Stimulated activated CD8-positive, alpha-beta memory T cell treated with anti-CD3 and anti-CD28 coated beads, Interleukin-15, amount 100 ng/mL, for 48 hours (primary cell): Measurements from ENCODE around the gene MMP15.

Experiments
- DNase-seq, 2 donors: peaks; one replicate each; pipeline ENCODE4 v3.0.0-alpha.2; 2020; ENCODE audit warnings: low read depth in 2 of 2

The MMP15 gene

GRCh38 chr16:58035356-58036170 lies 10.0 kb downstream of the MMP15 start:
- DNase-seq, result no peak

- DNase-seq, result no peak
Measured at GRCh38 chr16:58036943-58037342, 11.4 kb downstream of the MMP15 start.

- DNase-seq, result no peak
Measured at GRCh38 chr16:58037365-58038057, 12.0 kb downstream of the MMP15 start.

- DNase-seq, result no peak
Measured at GRCh38 chr16:58038219-58038641, 12.7 kb downstream of the MMP15 start.

- DNase-seq, result no peak
Measured at GRCh38 chr16:58039829-58040495, 14.4 kb downstream of the MMP15 start.

GRCh38 chr16:58040496-58040846 lies 14.9 kb downstream of the MMP15 start:
- no peak for DNase-seq

- DNase-seq, result no peak
Measured at GRCh38 chr16:58040945-58041627, 15.5 kb downstream of the MMP15 start.

GRCh38 chr16:58041628-58041955 lies 16.0 kb downstream of the MMP15 start:
- DNase-seq, result no peak

- no peak for DNase-seq
Measured at GRCh38 chr16:58042001-58042885, 16.7 kb downstream of the MMP15 start.

- no peak for DNase-seq
Measured at GRCh38 chr16:58042886-58043515, 17.4 kb downstream of the MMP15 start.

- no peak for DNase-seq
Measured at GRCh38 chr16:58043571-58044155, 18.1 kb downstream of the MMP15 start.

- DNase-seq, result no peak
Measured at GRCh38 chr16:58044266-58045019, 18.9 kb downstream of the MMP15 start.

GRCh38 chr16:58045096-58045495 lies 19.5 kb downstream of the MMP15 start:
- DNase-seq, result no peak

GRCh38 chr16:58046054-58046881 lies 20.7 kb downstream of the MMP15 start:
- no peak for DNase-seq

- DNase-seq, result no peak
Measured at GRCh38 chr16:58046936-58047335, 21.4 kb downstream of the MMP15 start.

GRCh38 chr16:58047557-58048348 lies 22.2 kb downstream of the MMP15 start:
- DNase-seq, result no peak

- no peak for DNase-seq
Measured at GRCh38 chr16:58048494-58049231, 23.1 kb downstream of the MMP15 start.
